T-helper 1 cell treated with Interleukin-12 subunit alpha and Interleukin-12 subunit beta and Interleukin-4 antibody, amounts not matched to agents 30 μg/mL and 1 μg/mL, for 36 hours (primary cell): ENCODE data around the gene ANKRD9.

Source experiments
- H3K27ac Mint-ChIP-seq: one replicate; pipeline ENCODE4 v1.8.0; 2021; ENCODE audit warnings: mild to moderate bottlenecking, mixed read lengths
- H3K27me3 Mint-ChIP-seq: one replicate; pipeline ENCODE4 v1.8.0; 2021; ENCODE audit warnings: low read depth, mixed read lengths
- H3K36me3 Mint-ChIP-seq: one replicate; pipeline ENCODE4 v1.8.0; 2021; ENCODE audit warnings: low read depth, mixed read lengths
- H3K4me1 Mint-ChIP-seq: one replicate; pipeline ENCODE4 v1.8.0; 2021; ENCODE audit warnings: low read depth, mixed read lengths
- H3K4me3 Mint-ChIP-seq: one replicate; pipeline ENCODE4 v1.8.0; 2021; ENCODE audit warnings: mild to moderate bottlenecking, moderate library complexity, mixed read lengths
- H3K9me3 Mint-ChIP-seq: one replicate; pipeline ENCODE4 v1.8.0; 2021; ENCODE audit warnings: mixed read lengths

ANKRD9 gene

DNA sequence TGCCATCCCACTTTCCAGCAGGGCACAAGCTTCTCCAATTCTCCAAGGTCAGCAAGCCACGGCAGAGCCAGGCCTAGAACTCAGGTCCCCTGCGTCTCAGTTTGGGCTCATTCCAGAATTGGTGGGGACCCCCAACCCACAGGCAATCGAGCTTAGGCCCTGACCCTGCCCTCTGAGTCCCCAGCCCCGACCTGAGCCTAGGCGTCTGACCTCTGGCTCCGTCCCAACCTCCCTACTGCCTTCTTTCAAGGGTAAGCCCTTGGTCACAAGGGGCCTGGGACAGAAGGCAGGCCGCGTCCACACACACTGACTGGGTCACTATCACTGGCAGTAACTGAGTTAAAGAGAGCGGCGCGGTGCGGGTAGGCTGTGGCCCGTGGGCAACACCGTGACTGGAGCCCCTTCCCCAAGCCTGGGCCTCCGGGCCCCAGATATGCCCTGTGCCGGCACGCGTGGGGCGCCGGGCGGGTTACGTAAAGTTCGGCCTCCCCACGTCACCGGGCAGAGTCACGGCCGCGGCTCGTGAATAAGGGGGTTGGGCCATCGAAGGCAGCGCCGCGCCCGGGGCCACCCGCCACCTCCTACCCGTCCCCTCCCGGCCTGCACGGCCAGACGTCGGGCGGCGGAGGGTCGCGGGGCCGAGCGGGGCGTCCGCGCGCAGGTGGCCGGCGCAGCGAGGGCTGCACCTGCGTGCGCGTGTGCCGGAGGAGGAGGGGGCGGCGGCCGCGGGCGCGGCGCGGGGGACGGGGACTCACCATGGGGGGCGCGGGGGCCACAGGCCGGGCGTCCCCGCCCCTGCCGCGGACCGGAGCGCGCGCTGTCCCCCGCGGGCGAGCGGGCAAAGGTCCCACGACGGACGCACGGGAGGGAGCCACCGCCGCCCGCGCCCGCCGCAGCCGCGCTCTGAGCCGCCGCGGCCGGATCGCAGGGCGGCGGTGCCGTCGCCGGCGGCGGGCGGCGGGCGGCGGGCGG lies 516 bp downstream of the ANKRD9 start:
- Mint-ChIP-seq H3K9me3 (no peaks in the 10 kb centered on the region), H3K4me3 (peak overlapping the region; percentile 55), H3K4me1 (peaks cover 12% of the 10 kb centered on the region), H3K27me3 (no peaks in the 10 kb centered on the region), H3K27ac (no peak overlapping the region), H3K36me3 (peaks cover 2% of the 10 kb centered on the region)

DNA sequence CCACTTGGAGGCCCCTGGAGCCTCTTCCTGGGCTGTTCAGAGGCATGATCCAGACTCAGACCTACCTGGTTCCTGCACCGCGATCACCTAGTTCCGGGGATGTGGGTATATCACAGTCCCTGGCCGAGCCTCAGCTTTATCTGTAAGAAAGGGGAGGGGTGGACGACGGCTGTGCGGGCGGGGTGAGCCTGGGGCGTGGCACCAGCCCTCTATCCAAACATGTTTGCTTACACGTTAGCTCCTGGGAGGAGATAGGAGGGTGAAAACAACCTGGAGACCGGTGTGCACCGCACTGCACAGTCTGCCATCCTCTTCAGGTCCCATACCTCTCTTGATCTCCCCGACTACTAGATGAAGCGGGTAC lies 1.2 kb downstream of the ANKRD9 start:
- Mint-ChIP-seq H3K9me3 (no peaks in the 10 kb centered on the region), H3K4me1 (peaks cover 12% of the 10 kb centered on the region), H3K36me3 (peaks cover 2% of the 10 kb centered on the region), H3K27ac (no peak overlapping the region), H3K4me3 (peak overlapping the region; percentile 55), H3K27me3 (no peaks in the 10 kb centered on the region)

DNA sequence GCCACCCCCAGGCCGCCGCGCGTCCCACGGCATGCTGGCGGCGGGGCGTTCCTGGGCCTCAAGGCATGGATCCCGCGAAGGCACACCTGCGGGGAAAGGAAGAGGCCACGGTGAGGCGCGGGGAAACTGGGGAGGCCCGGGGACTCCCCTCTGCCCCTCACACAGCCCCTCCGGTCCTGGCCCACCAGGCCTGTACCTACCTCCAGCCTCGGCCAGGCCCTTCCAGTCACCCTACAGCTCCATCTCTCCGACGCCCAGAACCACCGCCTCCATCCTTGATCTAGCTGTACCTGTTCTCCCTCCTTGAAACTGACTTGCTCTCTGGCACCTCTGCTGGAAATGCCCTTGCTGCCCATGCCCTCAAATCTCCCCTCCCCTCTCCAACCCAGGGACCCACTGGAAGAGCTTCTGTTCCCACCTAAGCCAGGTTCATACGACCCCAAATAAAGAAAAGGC lies 1.7 kb downstream of the ANKRD9 start:
- H3K27me3 Mint-ChIP-seq, result no peaks in the 10 kb centered on the region
- H3K9me3 Mint-ChIP-seq, result no peaks in the 10 kb centered on the region
- no peak overlapping the region for H3K27ac Mint-ChIP-seq
- peaks cover 2% of the 10 kb centered on the region for H3K36me3 Mint-ChIP-seq
- peak overlapping the region; percentile 55 for H3K4me3 Mint-ChIP-seq
- peaks cover 12% of the 10 kb centered on the region for H3K4me1 Mint-ChIP-seq

DNA sequence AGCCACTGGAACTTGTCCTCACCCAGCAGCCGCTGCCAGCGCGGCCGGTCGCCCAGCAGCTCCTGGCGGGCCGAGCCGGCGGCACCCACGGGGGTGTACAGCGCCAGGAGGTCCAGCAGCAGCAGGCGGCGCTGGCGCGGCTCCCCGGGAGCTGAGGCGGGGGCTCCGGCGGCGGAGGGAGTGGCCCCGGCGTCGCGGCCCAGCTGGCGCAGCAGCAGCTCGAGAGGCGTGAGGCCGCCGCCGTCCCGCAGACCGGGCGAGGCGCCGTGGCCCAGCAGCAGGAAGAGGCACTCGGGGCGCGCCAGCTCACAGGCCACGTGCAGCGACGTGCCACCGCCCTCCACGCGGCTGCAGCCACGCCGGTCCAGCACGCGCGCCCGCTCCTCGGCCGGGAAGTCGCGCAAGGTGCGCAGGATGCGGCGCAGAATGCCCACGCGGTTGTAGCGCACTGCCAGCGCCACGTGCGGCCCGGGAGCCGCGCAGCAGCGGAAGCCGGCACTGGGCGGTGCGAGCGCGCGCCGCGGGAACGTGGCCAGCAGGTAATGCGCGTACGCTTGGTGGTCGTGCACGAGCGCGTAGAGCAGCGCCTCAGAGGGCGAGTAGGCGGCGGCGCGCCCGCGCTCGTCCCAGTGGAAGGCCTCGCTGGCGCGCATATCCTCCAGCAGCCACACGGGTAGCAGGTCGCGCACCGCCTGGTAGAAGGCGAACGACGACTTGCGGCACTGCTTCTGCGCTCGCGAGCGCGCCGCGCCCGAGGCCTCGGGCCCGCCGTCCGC lies 2.3 kb downstream of the ANKRD9 start:
- no peaks in the 10 kb centered on the region for H3K9me3 Mint-ChIP-seq
- H3K27me3 Mint-ChIP-seq, result no peaks in the 10 kb centered on the region
- H3K4me1 Mint-ChIP-seq, result peaks cover 12% of the 10 kb centered on the region
- H3K36me3 Mint-ChIP-seq, result peaks cover 2% of the 10 kb centered on the region
- no peak overlapping the region for H3K27ac Mint-ChIP-seq
- H3K4me3 Mint-ChIP-seq, result no peak overlapping the region

DNA sequence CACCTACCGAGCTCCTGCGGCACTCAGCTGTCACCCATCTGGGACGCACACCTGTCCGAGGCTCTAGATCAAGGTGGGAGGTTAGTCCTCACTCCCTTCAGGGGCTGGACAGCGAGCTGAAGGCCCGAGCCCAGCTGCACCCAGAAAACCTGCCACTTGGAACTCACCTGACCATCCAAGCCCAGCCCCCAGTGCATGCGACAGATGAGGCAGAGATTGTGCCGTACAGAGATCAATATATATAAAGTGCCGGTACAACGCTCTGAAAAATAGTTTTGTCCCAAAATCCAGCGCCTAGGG lies 3.0 kb downstream of the ANKRD9 start:
- Mint-ChIP-seq H3K27me3 (no peaks in the 10 kb centered on the region), H3K36me3 (peaks cover 2% of the 10 kb centered on the region), H3K4me1 (peaks cover 12% of the 10 kb centered on the region), H3K9me3 (no peaks in the 10 kb centered on the region), H3K4me3 (no peak overlapping the region), H3K27ac (no peak overlapping the region)

DNA sequence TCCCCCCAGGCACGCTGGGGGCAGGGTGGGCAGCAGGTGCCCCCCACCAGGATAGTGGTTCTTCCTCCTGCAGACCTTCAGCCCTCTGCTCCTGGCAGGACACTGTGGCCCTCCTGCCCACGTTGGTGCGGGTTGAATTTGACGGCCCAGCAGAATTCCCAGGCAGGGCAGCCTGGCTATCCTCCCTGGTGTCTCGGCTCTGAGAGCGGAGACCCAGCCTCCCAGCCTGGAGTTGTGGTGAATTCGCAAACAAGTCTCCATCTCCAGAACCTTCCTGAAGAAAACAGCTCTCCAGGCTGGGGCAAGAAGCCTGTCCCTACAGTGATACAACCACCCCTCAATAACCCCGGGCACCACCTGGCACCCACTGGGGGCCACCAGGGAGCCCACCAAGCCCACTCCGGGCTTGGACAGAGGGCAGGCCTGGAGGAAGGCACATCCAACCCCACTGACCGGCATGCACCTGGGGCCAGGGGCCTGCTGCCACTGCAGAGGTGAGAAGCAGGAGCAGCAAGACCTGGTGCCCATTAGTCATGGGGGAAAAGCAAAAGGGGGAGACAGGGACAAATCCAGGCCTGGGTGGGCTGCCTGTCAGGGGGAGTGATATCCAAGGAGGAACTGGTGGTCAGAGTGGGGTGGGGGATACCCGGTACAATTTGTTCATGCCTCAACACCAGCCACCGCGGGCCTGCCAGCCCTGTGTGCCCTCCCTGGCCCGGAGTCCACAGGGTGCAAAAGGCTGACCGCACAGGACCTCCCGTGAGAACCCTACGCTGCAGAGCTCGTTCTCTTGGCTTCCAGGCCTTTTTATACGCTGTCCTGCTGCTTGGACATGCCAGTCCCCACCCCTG lies 3.6 kb downstream of the ANKRD9 start:
- Mint-ChIP-seq H3K4me3 (no peak overlapping the region), H3K27me3 (no peaks in the 10 kb centered on the region), H3K4me1 (peaks cover 12% of the 10 kb centered on the region), H3K36me3 (peaks cover 2% of the 10 kb centered on the region), H3K27ac (no peak overlapping the region), H3K9me3 (no peaks in the 10 kb centered on the region)

DNA sequence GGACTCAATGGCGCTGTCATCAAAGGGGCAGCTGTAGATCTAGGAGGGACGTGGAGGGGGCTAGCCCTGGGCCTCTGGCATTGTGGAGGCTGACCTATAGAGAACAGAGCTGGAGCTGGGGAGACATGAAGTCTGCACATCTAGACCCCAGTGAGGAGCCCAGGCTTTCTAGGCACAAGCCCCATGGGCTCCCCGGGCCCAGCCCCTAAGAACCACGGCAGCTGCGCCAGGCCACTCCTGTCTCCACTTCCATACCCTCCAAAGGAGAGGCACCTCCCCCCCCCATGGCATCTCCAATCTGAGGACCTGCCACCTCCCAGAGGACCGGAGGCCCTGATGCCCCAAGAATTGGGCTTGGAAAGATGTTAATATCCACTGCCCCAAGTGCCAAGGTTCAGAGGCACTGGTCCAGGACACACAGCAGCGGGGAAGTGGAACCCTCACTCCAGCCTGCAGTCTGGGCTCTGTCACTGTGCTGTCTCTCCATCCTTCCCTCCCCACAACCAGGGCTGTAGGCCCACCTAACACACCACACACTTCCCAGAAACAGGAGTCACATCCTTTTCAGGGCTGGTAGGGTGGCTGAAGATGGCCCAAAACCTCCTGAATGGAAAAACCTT lies 4.5 kb downstream of the ANKRD9 start:
- no peaks in the 10 kb centered on the region for H3K9me3 Mint-ChIP-seq
- no peak overlapping the region for H3K27ac Mint-ChIP-seq
- H3K4me3 Mint-ChIP-seq, result no peak overlapping the region
- peaks cover 2% of the 10 kb centered on the region for H3K36me3 Mint-ChIP-seq
- no peaks in the 10 kb centered on the region for H3K27me3 Mint-ChIP-seq
- H3K4me1 Mint-ChIP-seq, result peaks cover 12% of the 10 kb centered on the region

DNA sequence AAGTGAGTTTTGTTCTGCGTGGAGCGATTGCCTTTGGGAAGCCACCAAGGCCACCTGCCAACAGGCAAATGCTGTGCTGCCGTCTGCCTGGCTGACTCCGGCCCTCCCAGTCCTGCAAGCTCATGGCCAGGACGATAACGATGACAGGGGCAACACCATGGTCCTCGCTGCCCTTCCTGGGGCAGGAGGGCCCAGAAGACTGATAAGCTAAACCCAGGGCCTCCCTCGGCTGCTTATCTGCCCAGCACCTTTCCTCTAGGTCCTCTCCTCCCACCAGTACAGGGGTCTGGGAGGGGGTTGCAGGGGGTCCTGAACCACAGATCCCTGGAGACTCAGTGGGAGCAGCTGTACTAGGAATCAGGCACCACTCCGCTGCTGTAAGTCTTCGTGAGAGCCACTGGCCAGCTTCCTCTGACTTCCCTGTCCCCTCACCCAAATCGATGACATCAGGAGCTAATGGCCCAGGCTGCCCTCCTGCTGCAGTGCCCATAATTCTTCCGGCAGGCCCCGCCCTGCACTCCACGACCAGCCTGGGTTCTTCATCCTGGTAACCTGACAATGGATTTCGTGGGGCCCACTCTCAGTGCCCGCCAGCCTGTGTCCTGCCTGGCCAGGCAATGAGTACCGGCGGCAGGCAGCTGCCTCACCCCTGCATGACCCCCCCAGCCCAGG lies 5.1 kb downstream of the ANKRD9 start:
- Mint-ChIP-seq H3K4me1 (peaks cover 14% of the 10 kb centered on the region), H3K9me3 (no peaks in the 10 kb centered on the region), H3K27me3 (no peaks in the 10 kb centered on the region), H3K27ac (no peak overlapping the region), H3K4me3 (no peak overlapping the region), H3K36me3 (peaks cover 2% of the 10 kb centered on the region)

DNA sequence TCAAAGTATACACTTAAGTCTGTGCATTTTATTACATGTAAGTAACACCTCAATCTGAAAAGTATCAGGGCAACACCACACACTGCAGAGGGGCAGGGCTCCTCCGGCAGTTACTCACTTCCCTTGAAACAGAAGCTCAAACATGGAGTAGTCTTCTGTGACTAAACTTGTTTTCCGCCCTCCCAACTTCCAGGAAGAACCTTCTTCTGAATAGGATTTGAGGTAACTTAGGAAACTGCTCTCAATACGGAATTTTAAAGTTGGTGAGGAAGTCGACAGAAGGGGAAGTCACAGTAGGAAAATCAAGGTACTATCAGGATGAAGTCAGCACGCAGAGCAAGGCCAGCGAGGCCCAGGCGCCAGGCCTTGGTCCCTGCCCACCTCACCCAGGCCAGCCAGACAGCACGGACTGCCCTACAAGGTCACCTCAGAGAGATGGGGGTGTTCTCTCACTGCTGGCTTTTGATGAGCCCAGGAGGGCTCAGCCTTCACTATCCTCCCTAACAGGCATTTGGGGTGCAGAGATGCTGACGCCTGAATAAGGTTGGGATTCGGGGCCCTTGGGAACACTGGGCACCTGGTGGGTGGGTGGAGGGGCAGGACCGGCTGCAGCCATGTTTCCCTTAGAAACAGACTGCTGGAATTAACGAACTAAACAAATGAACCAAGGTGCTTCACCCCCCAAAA lies 5.8 kb downstream of the ANKRD9 start:
- Mint-ChIP-seq H3K27ac (no peak overlapping the region), H3K4me1 (peaks cover 13% of the 10 kb centered on the region), H3K9me3 (no peaks in the 10 kb centered on the region), H3K4me3 (no peak overlapping the region), H3K36me3 (peaks cover 3% of the 10 kb centered on the region), H3K27me3 (no peaks in the 10 kb centered on the region)

DNA sequence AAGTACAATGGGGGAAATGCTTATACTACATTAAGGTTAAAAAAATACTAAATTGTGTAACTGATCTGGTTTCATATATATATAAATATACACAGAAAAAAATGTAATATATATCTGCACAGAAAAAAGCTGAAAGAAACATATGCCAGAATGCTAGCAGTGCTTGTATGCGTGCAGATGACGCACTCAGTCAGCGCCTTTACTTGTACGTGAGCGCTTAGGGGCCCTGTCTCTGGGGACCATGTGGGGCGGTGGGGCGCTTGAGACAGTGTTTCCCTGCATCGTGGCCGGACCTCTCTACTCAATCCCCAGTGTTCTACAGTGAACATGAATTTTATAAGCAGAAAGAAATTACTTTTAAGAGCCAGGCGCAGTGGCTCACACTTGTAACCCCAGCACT lies 7.0 kb downstream of the ANKRD9 start:
- Mint-ChIP-seq H3K4me1 (peaks cover 10% of the 10 kb centered on the region), H3K27me3 (no peaks in the 10 kb centered on the region), H3K36me3 (peaks cover 5% of the 10 kb centered on the region), H3K9me3 (no peaks in the 10 kb centered on the region), H3K27ac (no peak overlapping the region), H3K4me3 (no peak overlapping the region)

DNA sequence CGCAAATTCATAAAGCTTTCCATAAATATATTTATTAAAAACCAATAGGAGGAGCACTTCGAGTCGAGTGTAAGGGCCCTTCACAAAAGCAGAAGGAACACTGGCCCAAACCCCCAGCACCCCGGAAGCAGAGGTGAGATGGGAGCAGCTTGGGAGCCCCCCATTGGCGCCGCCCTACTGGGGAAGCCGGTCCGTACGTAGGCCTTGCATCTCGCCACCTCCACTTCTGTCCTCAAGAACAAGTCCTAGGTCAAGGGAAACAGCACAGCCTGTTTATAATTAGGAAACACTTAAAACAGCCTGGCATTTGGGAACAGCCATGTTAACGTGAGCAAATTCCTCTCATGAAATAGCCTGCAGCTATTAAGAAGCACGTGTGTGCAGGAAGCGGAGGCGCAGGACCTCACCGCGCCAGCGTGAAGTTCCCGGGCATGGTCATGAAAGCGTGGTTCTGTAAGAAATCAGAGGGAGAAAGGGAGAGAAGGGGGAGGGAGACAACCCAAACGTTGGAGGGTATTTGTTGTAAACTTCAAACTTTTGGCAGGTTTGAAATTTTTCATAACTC lies 7.7 kb downstream of the ANKRD9 start:
- Mint-ChIP-seq H3K27ac (no peak overlapping the region), H3K4me3 (no peak overlapping the region), H3K27me3 (no peaks in the 10 kb centered on the region), H3K36me3 (peaks cover 5% of the 10 kb centered on the region), H3K4me1 (peaks cover 10% of the 10 kb centered on the region), H3K9me3 (no peaks in the 10 kb centered on the region)

DNA sequence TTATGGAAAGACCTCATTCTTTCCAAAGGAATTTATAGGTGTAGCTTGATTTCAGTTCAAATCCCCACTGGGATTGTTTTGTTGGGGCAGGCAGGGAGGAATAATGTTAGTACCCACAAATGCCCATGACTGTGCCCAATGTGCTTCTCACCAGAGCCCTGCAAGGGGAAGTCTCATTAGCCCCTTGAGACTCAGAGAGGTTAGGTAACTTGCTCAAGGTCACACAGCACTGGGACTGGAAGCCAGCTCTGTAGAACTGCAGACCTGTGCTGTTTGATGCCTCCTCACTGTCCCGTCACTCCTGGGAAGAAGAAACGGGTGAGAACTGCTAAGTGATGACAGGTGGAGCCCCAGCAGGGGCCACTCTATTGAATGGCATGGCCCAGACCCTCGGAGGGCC lies 8.9 kb downstream of the ANKRD9 start:
- Mint-ChIP-seq H3K9me3 (no peaks in the 10 kb centered on the region), H3K27me3 (no peaks in the 10 kb centered on the region), H3K4me3 (no peak overlapping the region), H3K4me1 (peaks cover 10% of the 10 kb centered on the region), H3K27ac (peak overlapping the region; percentile 49), H3K36me3 (peaks cover 3% of the 10 kb centered on the region)

DNA sequence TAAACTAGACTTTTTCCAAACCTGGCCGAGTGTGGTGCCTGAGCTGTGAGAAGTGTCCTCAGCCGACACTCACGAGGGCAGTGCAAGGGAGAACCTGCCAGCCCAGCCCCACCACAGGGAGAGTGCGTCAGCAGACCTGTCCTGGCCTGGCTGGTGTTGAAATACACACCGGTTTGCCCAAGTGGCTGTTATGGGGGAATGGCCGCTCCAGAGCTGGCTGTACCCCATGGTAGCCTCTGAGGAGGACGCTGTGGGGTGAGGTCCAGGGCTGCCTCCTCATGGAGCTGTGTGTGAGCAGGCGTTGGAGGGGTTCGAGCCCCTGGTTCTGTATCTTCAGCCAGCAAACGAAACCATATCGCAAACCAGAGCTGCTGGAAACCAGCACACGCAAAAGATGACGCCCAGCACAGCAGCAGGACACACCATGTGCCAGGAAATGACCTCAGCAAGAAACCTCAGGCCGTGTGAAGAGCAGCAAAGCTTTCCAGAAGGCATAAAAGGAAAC lies 9.4 kb downstream of the ANKRD9 start:
- Mint-ChIP-seq H3K4me3 (no peak overlapping the region), H3K36me3 (peaks cover 3% of the 10 kb centered on the region), H3K27ac (peak overlapping the region; percentile 49), H3K9me3 (no peaks in the 10 kb centered on the region), H3K4me1 (peaks cover 10% of the 10 kb centered on the region), H3K27me3 (no peaks in the 10 kb centered on the region)
